LNCAP (cell line): ENCODE measurements around the gene TCF25.

Experiments used
- CTCF ChIP-seq: fragments of 450-650 bp; IDR thresholded peaks from 2 replicates; pipeline ENCODE4 v1.5.1; 2017; ENCODE audit warnings: mild to moderate bottlenecking

TCF25 gene

GRCh38 chr16:89844739-89845339 is 28.6 kb upstream of the TCF25 start:
- TF ChIP-seq CTCF = no peak

- TF ChIP-seq CTCF = no peak
Observed at GRCh38 chr16:89845417-89845816, 28.0 kb upstream of the TCF25 start.

GRCh38 chr16:89847051-89847939 is 26.1 kb upstream of the TCF25 start:
- TF ChIP-seq CTCF = no peak

- no peak for TF ChIP-seq CTCF
Observed at GRCh38 chr16:89847940-89848297, 25.5 kb upstream of the TCF25 start.

GRCh38 chr16:89848974-89849373 is 24.4 kb upstream of the TCF25 start:
- no peak for TF ChIP-seq CTCF

- TF ChIP-seq CTCF = no peak
Observed at GRCh38 chr16:89853306-89853993, 19.9 kb upstream of the TCF25 start.

- TF ChIP-seq CTCF = no peak
Observed at GRCh38 chr16:89855301-89855945, 18.0 kb upstream of the TCF25 start.
